Metanephros (tissue), 2 donors: ENCODE results near the gene ADPRHL1. TPM values are rescaled to one million over a fixed set of nuclear protein-coding genes. Genes with fewer than 3 reads are reported as not detected.

ENCODE experiments used
- small RNA-seq: library from RNA; depleted of rRNA; stranded (forward); fragments of <200 nt; gene quantifications from one replicate; pipeline ENCODE3, GENCODE V24; 2014; ENCODE audit warnings: low replicate concordance
- total RNA-seq: library from RNA; depleted of rRNA; stranded (reverse); fragments of >200 nt; gene quantifications from one replicate; pipeline ENCODE4 v1.2.3, GENCODE V29; 2014

Gene ADPRHL1
- total RNA-seq = 20.1 TPM

DNA sequence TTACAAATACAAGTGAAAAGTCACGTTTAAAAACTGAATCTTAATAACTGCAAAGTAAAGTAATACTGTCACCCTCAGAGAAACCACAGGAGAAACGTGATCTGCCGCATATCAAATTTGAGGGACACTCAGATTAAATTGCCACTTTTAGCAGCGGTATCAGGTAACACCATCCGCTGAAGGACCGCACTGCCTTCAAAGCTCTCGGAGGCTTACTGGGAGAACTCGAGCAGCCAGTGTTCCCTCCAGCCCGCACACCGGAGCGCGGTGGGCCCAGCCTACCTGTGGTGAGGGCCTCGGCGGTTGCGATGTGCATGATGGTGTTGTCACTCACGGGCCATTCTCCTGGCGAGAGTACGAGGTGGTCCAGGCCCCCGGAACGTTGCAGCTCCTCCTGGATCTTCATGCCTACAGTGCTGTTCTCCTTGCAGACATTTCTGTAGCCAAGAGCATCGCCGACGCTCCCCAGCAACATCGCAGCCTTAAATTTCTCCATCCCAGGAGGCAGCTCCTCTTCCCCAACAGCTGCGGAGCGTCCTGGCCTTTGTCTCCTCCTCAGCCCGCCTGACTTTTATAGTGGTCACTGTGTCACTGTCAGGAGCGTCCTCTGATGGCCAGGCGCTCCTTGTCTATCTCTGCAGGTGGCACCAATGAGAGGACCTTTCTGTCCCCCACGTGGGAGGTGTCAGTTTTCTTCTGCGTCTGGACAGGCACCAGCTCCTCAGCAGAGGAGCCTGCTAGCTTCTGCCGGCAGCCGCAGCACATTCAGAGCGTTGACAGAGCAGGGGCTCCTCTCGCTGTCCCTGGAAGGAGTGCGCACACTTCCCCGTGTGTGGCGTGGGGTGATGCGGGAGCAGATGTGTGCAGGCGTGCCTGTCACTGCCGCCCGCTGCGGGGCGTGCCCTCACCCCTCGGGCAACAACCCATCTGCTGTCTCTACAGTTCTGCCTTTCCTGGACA, at the start of gene ADPRHL1:
ADPRHL1 (minus strand) TSS at position 547 of the 960 bp plus-strand sequence; CDS start at position 496, 51 bp downstream.

DNA sequence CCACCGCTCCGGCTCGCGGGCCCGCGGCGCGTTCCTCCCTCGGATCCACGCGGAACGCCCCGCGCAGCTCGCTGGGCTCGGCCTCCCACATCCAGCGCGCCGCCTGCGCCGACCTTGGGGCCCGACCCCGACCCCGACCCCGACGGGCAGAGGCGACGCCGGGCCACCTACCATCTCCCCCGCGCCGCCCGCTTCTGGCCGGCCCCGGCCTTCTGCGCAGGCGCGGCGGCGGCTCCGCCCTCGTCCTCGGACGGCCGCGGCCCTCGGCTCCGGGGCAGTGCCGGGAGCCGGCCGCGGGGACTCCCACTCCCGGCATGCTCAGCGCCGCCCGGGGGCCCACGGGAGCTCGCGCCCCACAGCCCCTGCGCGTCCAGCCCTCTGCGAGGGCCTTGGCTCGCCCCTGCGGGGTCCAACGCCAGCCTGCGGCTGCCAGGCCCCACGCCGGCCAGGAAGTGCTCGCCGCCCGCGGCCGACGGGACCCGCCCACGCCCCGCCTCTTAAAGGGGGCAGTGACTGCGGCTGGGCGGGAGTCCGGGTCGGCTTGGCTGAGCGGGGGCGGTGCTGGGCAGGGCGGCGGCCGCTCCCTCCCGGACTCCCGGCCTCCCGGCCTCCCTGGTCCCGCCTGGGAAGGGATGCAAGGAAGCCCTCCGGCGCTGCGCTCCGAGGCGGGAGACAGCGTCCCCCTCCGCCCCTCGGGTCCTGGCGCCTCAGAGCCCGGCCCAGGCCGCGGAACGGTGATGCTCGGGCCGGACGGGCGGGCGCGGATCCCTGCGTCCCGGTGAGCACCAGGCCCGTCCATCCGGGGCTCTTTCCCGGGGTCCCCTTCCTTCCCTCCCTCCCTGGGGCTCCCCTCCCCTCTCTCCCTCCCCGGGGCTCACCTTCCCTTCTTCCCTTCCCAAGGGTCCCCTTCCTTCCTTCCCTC, 37.5 kb upstream of the ADPRHL1 start, which contains the start of gene DCUN1D2:
DCUN1D2 (minus strand) TSS at position 216 of the 922 bp plus-strand sequence; CDS start at position 174, 42 bp downstream.

Small RNAs within 50 kb of the gene (small RNA-seq; reads per million reads assigned to genes)
- gene RNU1-16P = not detected

Other genes starting within 250 kb of the ADPRHL1 start
- gene PCID2, start 244.8 kb downstream of the ADPRHL1 start, total RNA-seq = 58.0 TPM
- 96.5 TPM for gene CUL4A, start 243.9 kb downstream of the ADPRHL1 start, total RNA-seq
- 118 TPM for gene LAMP1, start 156.2 kb downstream of the ADPRHL1 start, total RNA-seq
- 14.1 TPM for gene GRTP1, start 89.4 kb downstream of the ADPRHL1 start, total RNA-seq
- gene DCUN1D2, start 37.2 kb upstream of the ADPRHL1 start, total RNA-seq = 20.7 TPM
- gene TFDP1, start 131.3 kb upstream of the ADPRHL1 start, total RNA-seq = 51.3 TPM
- gene ATP4B, start 204.7 kb upstream of the ADPRHL1 start, total RNA-seq = 0.41 TPM
- gene GRK1, start 213.7 kb upstream of the ADPRHL1 start, total RNA-seq = not detected